HG02642 (cell line): ENCODE measurements around the gene B2M.

ENCODE experiments used
- ATAC-seq: cut with Tn5 transposase; IDR thresholded peaks from one replicate; pipeline ENCODE4 v1.9.1; 2021; ENCODE audit warnings: mild to moderate bottlenecking; ENCODE audit not compliant: unreplicated experiment, poor library complexity

The B2M gene

GRCh38 chr15:44765036-44765435, 53.7 kb downstream of the B2M start:
- no peak for ATAC-seq
